HG02970 (cell line): ENCODE data around the gene ALKBH2.
A peak's percentile ranks its signal among the peaks of the same experiment; 100 is the strongest.

Experiments used
- ATAC-seq: cut with Tn5 transposase; IDR thresholded peaks from one replicate; pipeline ENCODE4 v1.9.1; 2021; ENCODE audit warnings: mild to moderate bottlenecking, moderate library complexity, moderate number of reproducible peaks; ENCODE audit not compliant: unreplicated experiment, low FRiP score

The ALKBH2 gene

DNA sequence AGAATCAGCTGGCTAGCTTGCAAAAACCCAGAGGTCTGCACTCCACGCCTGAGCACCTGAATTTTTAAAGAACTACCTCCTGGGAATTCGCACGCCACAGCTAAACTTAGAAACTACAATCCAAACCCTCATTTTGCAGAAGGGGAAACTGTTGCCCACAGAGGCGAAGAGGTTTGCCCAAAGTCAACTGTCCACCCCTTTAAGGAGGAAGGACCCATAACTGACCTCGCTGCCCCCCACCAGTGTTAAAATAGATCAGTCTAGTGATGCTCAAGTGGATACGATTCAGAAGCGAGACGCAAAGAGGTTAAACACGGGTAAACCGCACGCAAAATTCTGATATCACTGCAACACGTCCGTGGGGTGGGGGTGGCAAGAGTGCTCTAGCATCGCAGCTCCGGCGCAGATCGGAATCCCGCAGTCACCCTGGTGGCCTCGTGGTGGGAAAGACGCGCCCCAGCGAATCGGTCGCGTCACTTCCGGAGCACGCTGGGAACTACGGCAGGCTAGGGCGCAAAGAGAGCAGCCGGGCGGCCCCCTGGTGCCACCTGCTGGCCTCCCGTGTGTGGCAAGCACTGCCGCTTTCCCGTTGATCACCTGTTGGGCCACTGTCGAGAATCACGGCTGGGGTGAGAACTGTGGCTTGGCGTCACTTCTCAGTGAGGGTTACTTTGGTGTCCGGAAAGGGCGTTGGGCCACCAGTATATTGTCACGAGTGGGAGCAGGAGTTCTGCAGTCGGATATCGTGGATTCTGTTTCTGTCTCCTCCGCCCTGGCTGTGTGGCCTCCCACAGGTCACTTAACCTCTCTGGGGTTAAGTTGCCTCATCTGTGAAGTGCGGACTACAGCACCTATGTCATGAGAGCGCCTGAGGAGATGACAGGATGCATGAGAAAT, at the start of gene ALKBH2:
Gene ALKBH2 (minus strand): TSS at position 451 of the 897 bp plus-strand sequence. CDS start 686 bp downstream, outside the sequence.
- ATAC-seq = peak; percentile 61

DNA sequence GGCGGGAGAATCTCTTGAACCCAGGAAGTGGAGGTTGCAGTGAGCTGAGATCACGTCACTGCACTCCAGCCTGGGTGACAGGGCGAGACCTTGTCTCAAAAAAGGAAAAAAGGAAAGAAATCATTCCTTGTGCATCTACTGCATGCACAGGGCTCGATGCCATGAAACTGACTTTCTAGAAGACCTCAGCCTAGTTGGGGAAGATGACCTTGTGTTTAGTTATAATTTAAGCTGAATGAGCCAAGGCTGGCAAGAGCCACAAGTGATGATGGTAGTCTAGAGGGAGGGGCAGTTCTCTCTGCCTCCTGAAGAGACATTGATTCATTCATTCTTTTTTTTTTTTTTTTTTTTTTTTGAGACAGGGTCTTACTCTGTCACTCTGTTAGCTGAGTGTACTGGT, 47.3 kb upstream of the ALKBH2 start:
- no peak for ATAC-seq

DNA sequence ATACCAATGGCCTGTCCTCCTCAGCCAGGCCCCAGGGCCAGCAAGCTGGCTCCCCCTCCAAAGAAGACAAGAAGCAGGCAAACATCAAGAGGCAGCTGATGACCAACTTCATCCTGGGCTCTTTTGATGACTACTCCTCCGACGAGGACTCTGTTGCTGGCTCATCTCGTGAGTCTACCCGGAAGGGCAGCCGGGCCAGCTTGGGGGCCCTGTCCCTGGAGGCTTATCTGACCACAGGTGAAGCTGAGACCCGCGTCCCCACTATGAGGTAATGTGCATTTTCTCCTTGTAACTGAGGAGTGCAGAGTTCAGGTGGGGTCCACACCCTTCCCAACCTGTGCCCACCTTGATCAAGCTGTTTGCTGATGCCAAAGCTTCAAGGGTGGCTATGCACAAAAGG, 46.5 kb upstream of the ALKBH2 start:
- ATAC-seq = no peak

DNA sequence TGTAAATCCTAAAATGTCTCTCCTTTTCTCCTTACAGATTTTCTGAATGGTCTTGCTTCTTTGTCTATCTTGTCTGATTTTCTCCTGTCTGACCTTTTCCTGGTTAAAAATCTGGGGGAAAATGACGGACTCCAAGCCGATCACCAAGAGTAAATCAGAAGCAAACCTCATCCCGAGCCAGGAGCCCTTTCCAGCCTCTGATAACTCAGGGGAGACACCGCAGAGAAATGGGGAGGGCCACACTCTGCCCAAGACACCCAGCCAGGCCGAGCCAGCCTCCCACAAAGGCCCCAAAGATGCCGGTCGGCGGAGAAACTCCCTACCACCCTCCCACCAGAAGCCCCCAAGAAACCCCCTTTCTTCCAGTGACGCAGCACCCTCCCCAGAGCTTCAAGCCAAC, 46.1 kb upstream of the ALKBH2 start:
- ATAC-seq = no peak

DNA sequence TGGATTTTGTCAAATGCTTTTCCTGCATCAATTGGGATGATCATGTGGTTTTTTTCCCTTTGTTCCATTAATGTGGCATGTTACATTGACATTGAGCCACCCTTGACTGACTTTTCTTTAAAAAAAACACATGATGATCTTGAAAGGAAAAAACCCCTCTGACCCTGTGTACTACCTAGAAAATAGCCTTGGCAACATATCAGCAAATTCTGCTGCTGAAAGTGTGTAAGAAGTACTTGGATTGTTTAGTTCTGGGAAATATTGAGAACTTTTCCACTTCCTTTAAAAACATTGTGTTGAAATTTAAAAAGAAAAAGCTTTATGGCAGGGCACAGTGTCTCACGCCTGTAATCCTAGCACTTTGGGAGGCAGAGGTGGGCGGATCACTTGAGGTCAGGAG, 43.8 kb upstream of the ALKBH2 start:
- ATAC-seq = no peak

DNA sequence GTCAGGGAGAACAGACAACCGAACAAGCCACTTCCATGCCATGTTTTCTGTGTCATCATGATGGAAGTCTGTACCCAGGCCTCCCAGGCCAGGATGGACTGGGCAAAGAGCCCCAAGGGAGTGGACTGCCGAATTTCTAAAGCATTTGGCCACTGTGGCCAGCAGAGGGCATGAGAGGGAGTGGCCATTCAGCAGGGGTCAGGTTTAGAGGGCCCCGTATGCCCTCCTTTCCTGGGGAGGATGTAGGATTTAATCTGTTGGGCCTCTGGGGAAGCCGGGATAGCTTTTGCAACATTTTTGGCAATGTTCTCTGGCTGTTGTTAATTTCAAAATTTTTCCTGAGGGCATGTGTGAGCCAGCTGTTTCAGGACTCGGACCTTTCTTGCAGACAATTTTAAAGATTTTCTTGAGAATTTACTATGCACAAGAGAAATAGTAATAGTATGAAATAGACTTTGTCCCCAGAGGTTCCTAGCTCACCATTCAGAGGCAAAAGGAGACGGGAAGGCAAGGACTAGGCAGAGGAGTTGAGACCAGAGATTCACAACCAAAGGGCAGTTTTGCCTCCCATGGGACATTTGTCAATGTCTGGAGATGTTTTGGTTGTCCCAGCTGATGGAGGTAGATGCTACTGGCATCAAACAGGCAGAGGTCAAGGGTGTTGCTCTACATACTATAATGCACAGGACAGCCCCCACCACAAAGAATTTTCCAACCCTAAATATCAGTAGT, 41.1 kb upstream of the ALKBH2 start:
- no peak for ATAC-seq

DNA sequence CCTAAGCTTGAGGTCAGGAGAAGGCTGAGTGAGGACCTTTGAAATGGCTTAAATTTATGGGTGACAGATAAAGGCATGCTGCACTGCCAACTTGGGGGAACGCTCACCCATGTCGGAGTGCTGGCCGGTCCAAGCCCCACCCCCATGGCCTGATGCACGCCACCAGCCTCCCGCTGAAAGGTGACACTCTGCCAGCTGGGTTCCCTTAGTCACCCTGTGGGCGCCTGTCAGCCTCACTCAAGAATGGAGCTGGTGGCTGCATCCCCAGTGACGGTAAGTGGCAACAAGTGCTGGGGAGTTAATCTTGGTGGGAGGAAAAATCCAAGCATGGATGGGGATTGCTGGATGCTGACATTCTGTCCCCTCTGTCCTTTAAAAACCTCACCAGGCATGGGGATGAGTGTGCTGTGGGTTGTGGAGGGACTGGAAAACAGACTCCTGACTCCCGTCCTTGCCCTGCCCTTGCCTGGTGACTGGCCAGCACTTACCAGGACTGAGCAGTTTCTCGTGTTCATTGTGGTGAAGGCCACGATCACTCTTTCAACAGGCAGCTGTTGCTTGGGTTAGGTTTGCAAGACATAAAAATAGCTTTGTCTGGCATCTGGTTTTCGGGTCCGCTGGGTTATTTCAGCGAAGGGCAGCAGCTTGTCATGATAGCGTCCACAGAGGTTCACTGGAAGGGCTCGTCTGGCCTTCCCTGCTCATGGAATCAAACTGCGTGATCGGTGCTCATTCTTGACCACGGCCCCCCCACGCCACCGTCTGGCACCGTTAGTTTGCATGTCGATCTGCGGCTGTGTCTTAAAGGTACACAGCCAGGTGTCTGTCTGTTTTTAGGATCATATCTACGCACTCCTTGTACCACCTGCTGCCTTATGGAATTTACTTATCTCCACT, 38.1 kb upstream of the ALKBH2 start:
- no peak for ATAC-seq

DNA sequence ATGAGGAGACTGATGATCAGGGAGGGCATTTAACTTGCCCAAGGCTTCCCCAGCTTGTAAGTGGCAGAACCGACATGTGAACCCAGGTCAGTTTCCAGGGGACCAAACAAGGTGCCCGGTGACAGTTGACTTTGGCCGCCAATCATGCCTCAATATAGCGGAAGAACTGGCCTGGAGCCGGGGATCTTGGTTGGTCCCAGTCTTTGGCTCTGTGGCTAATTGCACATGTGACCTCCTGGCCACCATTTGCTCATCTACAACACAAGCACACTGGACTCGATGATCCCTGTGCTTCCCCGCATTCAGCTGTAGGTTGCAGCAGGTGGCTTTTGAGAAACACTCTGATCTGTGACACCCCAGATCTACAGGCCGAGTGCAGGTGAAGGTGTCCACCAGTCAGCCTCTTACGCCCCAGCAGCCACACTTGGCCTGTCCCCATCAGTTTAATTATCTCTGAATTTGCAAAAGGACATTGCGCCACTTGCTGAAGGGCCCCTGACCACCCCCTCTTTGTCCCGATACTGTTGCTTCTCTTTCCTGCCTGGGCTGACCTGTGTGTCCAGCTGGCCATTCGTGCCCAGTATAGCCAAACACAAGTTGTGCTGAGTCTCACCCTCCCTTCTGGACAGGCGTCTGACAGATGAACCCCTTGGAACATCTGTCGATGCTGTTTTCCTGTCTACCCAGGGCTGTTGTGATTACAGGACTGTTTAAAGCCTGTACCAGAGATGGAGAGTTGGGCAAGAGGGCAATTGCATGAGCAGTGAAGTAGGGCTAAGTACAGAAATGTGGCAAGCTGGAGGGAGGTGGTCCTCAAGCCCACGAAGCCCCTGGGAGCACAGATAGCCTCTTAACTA, 37.3 kb upstream of the ALKBH2 start:
- ATAC-seq = no peak

DNA sequence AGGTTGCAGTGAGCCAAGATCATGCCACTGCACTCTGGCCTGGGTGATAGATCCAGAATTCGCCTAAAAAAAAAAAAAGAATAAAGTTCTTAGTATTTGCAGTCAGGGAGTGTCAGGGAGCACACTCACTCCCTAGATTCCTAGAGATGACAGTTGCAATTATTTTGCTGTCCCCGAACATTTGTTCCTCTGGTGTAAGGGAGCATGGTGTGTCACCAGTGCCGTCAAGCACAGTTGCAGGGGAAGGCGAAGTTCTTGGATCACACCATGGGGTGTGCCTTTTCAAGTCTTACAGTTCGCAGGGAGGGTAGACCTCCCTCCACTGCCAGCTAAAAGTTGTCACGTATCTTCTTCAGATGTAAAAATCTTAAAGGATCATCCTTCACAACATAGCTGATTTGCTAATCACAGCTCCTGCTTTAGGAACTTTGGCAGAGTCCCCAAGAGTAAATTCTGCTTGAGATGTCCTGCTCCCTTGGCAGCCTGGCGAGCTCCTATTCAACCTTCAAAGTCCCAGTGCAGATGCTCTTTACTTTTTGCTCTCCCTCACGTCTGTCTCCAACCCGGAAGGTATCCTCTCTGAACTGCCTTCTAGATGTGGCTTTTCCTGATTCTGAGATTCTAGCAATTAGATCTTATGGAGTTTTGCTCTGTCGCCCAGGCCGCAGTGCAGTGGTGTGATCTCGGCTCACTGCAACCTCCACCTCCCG, 34.4 kb upstream of the ALKBH2 start:
- ATAC-seq = no peak

DNA sequence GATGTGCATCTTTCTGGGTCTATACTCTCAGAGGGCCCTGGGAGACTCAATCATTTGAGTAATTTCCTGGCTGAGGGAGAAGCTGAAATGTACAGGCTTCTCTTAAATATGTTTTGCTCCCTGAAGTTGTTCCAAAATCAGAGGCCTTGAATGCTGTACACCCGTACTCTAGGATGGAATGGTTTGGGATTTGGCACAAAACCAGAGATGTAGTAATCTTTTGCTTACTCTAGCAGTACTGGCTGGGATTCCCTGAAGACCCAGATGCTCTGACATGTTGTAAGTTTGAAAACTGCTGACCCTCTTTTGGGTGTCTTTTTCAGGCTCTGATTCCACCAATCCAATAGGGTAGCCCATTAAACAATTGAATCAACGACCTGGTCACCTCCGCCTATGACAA, 33.5 kb upstream of the ALKBH2 start:
- ATAC-seq = no peak

DNA sequence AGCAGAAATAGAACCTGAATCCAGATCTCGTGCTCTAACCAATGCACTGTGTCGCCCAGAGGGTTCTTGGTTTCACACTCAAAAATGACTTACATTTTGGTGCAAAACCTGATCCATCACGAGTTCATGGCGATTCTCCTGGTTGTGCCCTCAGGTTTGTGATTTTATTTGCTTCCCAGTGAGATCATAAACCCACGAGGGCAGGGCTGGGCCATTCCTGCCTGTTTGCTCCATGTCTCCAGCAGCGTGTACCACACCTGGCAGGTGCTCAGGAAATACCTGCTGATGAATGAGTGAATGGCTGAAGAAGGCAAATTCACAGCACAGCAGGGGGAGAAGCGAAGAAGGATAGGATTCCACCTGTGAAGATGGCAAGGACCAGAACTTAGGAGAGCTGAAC, 32.5 kb upstream of the ALKBH2 start:
- ATAC-seq = no peak

DNA sequence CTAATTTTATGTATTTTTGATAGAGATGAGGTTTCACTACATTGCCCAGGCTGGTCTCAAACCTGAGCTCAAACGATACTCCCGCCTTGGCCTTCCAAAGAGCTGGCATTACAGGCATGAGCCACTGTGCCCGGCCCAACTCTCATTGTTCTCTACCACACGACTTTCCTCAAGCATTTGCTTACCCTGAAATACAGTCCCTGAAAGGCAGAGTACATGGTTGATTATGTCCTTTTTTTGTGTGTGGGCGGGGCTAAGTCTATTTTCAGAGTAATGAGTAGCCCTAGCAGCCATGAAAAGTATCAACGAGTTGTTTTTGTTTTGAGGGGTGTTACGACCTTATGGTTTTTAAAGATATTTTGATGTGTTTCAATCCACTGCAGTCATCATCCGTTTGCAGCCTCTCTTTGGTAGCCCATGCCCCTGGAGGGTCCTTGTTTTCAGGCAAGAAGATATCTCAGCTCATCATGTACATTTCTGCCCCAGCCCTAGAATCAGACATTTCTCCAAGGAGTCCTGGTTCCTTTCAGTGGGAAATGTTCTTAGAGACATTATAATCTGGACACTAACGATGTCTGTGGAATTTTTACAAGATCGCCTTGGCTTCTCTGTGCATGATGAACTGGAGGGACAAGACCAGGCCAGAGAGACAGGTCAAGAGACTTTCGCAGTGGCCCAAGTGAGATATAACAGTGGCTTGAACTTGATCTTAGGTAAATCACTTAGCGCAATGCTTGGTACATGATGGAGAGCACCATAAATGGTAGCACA, 31.8 kb upstream of the ALKBH2 start:
- ATAC-seq = no peak

DNA sequence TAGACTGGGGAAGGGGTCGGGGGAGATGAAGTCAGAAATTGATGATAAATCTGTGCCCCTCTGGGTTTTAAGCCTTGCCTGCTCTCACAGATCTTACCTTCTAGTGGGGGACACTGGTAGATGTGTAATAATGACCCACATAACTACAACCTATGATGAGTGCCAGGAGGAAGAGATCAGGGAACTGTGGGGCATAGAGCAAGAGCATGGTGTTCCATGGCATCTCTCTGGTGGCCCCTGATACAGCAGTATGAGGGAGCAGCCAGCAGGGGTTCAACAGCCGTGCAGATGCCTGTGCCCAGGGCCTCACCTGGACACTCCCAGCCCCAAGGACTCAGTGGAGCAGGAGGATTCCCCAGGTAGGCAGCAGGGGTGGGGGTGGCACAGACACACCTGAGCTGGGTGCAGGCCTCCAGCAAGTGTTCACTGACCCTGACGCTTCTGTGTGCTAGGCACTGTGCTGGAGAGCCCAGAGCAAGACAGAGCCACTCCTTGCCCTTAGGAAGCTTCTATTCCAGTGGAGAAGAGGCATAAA, 28.1 kb upstream of the ALKBH2 start:
- ATAC-seq = no peak

DNA sequence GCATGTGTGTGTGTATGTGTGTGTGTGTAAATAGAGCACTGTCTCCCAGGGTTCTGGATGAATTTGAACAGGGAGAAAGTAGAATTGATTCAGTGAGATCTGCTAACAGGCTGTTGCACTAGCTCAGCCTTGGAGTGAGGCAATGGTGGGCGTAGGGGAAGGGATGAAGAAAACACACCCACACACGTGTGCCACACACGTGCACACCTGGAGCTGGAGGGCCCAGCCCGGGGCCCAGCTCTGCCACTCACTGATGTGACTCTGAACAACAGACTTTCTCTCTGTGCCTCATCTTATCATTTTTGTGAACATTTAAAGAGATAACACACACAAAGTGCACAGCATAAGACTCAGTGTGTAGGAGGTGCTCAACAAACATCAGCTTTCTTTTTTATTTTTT, 27.3 kb upstream of the ALKBH2 start:
- ATAC-seq = no peak

DNA sequence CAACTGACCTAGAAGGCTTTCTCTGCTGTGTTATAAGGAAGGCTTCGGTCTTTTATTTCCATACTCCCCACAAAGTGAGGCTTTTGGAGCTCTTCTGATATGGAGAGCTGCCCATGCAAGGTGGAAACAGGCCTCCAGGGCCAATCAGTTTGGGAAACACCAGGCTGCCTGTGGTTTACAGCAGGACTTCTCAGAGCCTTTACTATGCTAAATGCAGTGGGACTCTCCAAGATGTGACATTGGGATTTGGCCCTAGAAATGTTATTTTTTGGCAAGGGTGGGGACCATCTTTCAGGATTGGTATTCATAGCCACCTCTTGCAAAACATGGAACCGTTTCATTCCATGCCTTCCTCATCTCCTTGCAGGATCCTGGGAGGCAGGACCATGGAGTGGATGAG, 26.8 kb upstream of the ALKBH2 start:
- ATAC-seq = no peak

DNA sequence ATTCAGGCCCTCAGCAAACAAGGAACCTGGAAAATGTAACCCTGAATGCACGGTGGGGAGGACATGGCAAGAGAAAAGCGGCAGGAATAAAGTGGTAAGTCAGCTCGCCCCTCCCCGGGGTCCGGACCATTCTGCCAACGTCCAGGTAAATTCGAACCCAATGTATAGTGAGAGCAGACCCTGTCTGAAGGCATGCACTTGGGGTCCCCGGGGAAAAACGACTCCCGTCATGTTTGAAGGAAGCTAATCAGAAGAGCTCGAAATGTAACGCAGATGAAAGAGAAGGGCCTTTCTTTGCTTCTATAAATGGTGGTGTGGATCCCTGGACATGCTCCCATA, 23.3 kb upstream of the ALKBH2 start:
- ATAC-seq = no peak

DNA sequence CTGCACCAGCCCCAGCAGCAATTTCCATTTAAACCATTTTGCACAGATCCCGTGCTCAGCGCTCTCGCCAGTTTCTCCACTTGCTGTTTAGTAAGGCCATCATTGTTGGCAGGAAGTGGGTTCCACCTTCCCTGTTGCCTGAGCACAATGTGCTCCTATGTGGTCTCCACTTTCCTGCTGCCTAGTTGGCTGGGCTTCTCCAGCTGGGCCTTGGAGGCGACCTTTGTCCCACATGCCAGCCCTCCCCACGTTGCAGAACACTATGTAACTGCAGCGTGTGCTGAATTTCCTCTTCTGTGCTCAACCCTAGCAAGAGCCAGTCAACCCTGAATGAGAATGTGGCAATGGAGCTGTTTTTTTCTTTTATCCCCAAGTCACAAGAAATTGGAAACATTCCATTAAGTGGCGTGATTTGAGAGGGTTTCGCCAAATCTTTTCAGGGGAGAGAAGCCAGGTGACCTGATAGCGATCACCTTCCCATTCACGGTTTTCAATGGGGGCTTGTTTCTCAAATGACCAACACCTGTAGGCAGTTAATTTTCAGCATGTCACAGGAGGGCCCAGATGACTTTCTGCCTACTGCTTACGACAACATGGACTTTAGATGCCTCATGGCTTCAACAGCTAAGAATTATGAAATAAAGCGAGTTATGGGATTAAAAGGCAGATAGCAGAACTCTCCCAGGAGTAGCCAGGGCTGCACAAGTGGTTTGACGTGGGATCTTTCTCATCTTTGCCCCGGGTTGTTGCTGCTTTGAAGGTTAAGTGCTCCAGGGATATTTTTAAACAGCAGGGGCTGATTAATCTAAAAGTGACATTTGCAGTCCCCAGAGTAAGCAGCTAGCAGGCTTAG, 22.7 kb upstream of the ALKBH2 start, which contains the start of gene ACACB:
Gene ACACB (plus strand): TSS at position 830 of the 853 bp plus-strand sequence. CDS start 22,819 bp downstream, outside the sequence.
- ATAC-seq = no peak
